TTC549 (cell line): ENCODE measurements around the gene ZCCHC2.

Source experiments
- FAIRE-seq: peaks from 2 replicates; lab custom pipeline; 2012; peaks lifted over from hg19 to GRCh38; lab: Jason Lieb, UNC

The ZCCHC2 gene

DNA sequence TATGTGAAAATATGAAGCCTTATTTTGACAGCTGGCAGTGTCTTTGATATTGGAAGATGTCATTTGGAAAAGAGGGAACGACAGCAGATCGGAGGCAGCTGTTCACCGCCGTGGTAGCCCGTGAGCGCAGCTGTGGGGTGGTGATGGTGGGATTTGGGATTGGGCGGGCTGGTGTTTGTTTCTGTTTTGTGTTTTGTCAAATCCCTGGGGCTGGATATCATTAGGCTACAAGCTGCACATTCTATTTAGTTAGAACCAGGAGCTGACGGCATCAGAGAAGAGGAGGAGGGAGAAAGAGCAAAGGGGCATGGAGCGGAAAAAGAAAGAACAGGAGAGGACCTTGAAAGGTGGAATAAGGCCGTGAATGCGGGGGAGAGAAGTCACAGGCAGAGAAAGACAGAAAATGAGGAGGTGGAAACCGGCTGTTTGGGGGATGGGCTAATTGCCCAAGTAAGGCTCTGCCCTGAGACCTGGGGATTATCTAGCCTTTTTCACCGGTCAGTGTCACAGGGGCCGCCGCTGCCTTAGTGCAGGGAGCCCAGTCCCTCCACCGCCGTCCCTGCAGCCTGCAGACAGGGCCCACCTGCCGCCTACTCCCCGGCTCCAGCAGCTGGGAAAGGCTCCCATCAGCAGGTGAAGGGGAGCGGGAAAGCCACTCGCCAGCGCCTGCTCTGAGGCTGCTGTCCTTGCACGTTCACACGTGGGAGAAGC is 88.0 kb downstream of the ZCCHC2 start:
- no peak for FAIRE-seq

DNA sequence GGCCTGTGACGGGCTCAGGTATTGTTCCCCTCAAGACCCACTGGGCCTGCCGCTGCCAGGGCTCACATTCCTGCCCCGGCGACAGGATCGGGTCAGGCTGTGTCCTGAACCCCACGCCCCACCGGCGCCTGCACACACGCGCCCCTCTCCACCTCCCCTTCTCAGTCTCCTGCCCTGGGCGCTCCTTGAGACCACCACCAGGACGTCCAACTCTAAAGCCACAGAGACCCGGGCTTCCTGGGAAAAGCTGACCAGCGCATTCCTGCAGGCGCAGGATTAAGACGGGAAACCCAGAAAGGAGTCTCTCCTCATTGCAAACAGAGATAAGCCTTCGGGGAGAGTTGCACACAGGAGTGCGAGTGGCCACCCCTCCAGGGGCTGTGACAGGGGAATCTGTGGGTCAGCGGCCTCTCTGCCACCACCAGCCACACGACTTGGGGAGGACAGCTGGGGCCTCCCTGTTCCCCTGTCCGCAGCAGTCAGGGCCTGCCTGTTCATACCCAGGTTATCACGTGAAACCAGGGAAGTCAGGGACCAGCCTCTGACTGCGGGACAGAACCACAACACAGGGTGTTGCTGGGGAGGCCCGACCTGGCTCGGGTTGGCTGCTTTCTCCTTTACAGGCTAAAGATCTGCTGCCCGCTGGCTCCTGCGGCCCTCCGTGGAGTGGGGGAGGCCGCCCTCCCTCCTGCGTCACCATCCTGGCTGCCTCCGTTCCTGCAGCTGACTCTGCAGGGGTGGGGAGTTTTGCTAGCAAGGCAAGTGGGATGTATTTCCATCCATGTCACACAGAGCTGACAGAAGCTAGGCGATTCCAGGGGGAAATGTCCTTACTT is 88.8 kb downstream of the ZCCHC2 start:
- FAIRE-seq = no peak

DNA sequence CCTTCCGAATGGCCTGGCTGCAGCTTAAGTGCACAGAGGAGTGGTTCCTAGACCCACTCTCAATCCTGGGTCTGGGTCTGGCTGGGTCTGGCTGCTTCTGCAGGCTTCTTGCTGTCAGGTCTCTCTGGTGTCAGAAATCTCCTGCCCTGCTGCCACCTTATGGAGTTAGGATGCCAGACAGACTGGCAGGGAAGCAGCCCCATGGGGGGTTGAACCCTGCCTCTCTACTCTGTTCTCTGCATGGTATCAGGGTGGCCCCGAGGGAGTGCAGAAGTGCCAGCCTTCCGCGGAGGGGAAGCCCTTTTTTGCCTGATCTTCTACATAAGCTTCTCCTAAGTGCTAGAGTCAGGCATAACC is 89.4 kb downstream of the ZCCHC2 start:
- no peak for FAIRE-seq

DNA sequence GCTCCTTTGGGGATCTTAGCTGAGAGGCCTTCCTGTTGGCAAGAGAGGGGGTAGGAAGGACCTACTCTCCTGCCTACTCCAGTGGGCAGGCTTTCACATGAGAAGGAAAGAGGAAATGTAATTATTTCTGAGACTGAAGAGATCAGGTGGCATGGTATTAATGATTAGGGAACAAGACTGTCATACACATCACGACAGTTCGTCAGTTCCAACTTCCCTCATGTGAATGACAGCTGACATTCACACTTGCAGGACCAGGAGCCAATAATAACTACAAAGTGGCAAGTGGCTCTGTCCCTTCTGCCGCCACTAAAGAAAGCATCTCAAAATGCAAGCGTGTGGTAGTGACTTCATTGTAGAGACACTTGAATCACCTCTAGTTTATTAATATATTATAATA is 90.0 kb downstream of the ZCCHC2 start:
- no peak for FAIRE-seq

DNA sequence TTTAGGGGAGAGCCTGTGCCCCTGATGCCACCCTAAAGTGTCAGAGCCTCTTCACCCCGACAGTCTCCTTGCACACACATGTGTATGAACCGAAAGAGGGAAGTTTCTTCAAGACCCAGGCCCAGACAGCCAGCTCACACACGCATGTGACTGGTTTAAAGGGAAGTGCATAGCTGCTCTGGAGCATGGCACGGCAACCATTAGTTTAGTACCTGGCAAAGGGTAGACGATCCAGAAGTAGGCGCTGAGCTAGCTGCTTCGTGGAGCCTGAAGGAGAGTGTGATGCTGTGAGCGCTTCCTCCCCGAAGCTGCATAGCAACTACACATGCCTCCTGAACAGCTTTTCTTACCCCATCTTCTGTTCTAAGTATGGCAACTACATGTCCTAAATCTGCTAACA is 91.7 kb downstream of the ZCCHC2 start:
- no peak for FAIRE-seq

DNA sequence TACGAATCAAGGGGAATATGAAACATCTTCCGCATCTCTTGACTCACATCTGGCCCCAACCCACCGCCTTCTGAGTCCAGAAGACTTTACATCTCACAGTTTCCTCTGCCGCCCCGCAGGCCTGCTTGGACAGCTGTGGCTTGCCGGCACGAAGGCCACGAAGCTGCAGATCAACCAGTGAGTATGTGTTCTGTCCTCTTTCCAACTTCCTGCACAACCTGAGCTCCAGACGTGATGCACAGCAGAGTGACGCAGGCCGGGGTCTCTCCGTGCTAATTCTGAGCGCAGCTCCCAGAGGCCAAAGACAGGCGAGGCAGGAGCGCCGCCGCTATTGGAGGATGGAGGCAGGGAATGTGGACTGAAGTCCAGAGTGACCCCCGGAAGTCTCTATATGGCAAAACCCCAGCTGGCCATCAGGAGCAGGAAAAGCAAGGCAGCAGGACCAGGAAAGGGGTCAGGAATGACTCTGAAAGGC is 93.5 kb downstream of the ZCCHC2 start:
- FAIRE-seq = no peak

DNA sequence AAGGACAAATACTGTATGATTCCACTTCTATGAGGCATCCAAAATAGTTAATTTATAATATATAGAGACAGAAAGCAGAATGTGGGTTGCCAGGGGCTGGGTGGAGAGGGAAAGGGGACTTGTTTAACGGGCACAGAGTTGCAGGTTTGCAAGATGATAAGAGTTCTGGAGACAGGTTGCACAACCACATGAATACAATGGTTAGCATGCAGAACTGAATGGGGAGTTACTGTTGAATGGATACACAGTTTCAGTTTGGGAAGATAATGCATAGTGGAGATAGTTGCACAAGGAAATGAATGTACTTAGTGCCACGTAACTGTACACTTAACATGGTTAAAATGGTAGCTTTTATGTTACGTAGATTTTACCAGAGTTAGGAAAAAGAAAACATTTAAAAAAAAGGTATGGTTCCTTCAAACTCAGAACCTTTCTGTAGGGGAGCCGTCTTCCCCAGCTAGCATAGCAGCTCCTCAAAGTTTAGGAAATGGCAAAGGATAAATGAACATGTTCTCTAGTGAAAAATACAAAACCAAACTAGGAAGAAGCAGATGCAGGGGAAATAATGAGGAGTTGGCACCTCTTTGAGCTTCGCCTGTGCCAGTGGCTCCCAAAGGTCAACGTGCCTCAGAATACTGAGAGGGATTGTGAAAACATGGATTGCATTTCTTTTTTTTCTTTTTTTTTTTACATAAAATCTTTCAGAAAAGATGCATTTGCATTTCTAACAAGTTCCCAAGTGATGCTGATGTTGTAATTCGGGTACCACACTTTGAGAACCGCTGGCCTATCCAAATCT is 95.2 kb downstream of the ZCCHC2 start:
- FAIRE-seq = no peak

DNA sequence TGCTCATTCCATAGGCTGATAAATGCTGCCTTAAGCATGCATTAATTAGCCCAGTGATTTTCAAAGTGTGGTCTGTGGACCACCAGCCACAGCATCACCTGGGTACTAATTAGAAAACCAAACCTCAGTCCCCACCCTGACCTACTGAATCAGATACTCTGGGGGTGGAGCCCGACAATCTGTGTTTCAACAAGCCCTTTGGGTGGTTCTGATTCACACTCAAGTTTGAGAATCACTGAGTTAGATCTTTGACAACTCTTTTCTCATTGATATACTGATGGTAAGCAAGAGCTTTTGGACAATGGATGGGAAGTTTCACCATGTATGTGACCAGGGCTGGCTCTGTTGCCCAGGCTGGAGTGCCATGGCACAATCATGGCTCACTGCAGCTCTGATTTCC is 95.9 kb downstream of the ZCCHC2 start:
- FAIRE-seq = no peak

DNA sequence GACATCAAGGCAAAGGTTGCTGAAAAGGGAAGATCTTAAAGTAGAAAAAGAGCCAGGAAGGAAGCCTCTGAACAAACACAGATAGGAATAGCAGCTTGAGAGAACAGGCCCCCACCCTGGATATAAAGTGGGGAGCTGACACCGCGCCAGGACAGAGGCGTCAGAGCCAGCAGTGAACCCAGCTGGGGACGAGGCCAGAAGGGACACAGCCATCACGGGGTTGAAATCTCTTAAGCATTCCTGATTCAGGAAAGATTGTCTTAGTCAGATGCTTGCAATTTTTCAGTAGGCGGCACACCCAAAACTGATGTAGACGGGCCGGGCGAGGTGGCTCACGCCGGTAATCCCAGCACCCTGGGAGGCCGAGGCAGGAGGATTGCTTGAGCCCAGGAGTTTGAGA is 98.7 kb downstream of the ZCCHC2 start:
- FAIRE-seq = no peak

DNA sequence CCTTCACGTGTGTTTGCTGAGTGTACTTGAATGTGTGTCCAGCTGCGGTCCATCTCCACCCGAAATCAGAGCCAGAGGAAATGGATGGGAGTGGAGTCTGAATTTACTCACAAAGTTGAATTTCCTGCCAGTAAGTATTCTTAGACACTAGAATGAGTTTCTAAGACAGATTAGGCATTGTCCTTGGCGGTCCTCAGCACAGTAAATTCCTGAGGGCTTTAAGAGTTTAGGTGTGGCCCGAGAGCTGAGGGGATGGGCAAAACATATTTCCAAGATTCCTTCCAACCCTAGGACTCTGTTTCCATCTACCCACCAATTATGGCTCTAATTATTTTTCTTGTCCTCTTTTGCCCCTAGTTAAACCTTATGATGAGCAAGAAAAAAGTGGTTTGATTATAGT is 102.2 kb downstream of the ZCCHC2 start:
- no peak for FAIRE-seq
